ENCODE data around the gene SLAMF1.
"Not testable (repeated sequence)": the region's sequence is repeated elsewhere in the genome, so short reads cannot be mapped to it uniquely, and the experiment has no call there.

The SLAMF1 gene

DNA sequence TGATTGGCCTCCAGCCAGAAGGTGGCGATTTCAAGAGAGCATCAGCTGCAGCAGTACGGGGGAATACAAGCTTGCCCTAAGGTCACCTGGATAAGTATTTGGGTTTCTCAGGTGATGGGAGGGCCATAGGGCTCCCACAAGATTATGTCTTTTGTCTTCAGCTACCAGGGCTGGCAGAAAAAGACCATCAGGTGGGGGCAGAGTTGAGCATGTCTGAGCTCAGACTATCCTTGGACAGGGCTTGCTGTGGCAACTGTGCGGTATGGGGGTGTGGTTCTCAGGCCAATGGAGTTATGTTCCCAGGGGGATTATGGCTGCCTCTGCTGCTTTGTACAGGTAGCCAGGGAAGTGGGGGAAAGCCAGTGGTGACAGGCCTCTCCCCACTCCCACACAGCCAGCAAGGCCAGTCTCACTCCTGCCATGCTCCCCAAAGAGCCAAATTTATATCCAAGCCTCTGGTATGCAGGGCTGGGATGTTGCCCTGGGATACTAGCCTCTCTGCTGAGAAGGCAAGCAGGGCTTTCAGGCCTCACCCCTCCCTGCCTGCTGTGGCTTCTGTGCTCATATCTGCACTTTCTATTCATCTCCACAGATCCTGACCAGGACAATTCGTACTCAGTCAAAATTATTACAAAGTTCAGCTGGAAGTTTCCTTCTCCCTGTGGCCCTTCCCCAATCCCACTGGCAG, 40.9 kb downstream of the SLAMF1 start:
- H3K27ac ChIP-seq (ENCODE audit: low read length) = no peak overlapping the region
- H3K4me3 ChIP-seq (ENCODE audit: low read length) = no peak overlapping the region
- no peak overlapping the region for H3K9ac ChIP-seq (ENCODE audit: low read length)
- no peaks in the 10 kb centered on the region for H3K27me3 ChIP-seq (ENCODE audit: control insufficient read depth, insufficient read depth, low read length)
- no peaks in the 10 kb centered on the region for H3K36me3 ChIP-seq (ENCODE audit: control insufficient read depth, low read depth, low read length)
- peaks cover under 1% of the 10 kb centered on the region for H3K9me3 ChIP-seq (ENCODE audit: control insufficient read depth, low read depth, low read length)
- no peaks in the 10 kb centered on the region for H3K4me1 ChIP-seq (ENCODE audit: control insufficient read depth, low read depth, low read length)

DNA sequence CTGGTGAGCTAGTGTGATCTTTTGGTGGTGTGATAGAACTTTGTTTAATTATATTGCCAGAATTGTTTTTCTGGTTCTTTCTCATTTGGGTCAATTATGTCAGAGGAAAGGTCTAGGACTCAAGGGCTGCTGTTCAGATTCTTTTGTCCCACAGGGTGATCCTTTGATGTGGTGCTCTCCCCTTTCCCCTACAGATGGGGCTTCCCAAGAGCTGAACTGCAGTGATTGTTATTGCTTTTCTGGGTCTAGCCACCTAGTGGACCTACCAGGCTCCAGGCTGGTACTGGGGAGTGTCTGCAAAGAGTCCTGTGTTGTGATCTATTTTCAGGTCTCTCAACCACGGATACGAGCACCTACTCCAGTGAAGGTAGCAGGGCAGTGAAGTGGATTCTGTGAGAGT, 41.6 kb downstream of the SLAMF1 start:
- Histone ChIP-seq H3K36me3 (ENCODE audit: control insufficient read depth, low read depth, low read length) (no peaks in the 10 kb centered on the region), H3K27me3 (ENCODE audit: control insufficient read depth, insufficient read depth, low read length) (no peaks in the 10 kb centered on the region), H3K27ac (ENCODE audit: low read length) (no peak overlapping the region), H3K9me3 (ENCODE audit: control insufficient read depth, low read depth, low read length) (peaks cover 2% of the 10 kb centered on the region), H3K4me3 (ENCODE audit: low read length) (no peak overlapping the region), H3K9ac (ENCODE audit: low read length) (no peak overlapping the region), H3K4me1 (ENCODE audit: control insufficient read depth, low read depth, low read length) (no peaks in the 10 kb centered on the region)

DNA sequence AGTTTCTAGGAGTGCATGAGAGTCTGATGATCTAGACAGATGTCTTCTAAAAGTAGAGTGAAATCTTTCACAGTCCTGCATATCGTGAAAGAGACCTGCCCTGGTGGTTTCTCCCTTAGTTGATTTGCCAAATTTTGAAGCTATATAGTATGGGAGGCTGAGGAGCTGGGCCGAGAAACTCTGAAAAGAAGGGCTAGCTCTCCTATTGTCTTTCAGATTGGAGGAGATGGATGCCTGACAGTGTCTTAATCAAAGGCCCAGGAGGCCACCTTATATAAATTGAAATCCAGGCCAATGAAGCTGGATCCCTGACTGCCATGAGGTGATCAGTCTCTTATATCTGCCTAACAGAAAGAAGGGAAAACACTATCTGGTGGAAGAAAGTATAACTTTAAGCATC, 49.1 kb downstream of the SLAMF1 start:
- Histone ChIP-seq H3K4me1 (ENCODE audit: control insufficient read depth, low read depth, low read length) (peaks cover 4% of the 10 kb centered on the region), H3K27ac (ENCODE audit: low read length) (no peak overlapping the region), H3K9me3 (ENCODE audit: control insufficient read depth, low read depth, low read length) (peaks cover 2% of the 10 kb centered on the region), H3K9ac (ENCODE audit: low read length) (no peak overlapping the region), H3K36me3 (ENCODE audit: control insufficient read depth, low read depth, low read length) (no peaks in the 10 kb centered on the region), H3K4me3 (ENCODE audit: low read length) (no peak overlapping the region), H3K27me3 (ENCODE audit: control insufficient read depth, insufficient read depth, low read length) (no peaks in the 10 kb centered on the region)

DNA sequence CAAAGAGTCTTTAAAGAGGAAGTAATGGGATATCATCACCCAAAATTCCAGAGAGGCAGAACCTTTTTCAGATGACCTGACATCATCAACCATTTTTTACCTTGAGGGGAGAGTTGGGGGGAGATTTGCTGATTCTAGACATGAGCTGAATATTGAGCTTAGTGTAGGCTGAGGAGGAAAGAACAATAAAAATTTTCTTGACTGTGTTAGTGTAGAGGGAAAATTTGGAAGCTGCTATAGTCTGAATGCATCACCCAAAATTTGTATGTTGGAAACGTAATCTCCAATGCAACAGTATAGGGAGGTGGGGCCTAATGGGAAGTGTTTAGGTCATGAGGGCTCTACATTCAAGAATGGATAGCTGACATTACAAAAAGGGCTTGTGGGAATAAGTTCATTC, 49.8 kb downstream of the SLAMF1 start:
- no peaks in the 10 kb centered on the region for H3K36me3 ChIP-seq (ENCODE audit: control insufficient read depth, low read depth, low read length)
- H3K4me1 ChIP-seq (ENCODE audit: control insufficient read depth, low read depth, low read length) = peaks cover 4% of the 10 kb centered on the region
- no peak overlapping the region for H3K27ac ChIP-seq (ENCODE audit: low read length)
- H3K9me3 ChIP-seq (ENCODE audit: control insufficient read depth, low read depth, low read length) = peaks cover 2% of the 10 kb centered on the region
- H3K27me3 ChIP-seq (ENCODE audit: control insufficient read depth, insufficient read depth, low read length) = no peaks in the 10 kb centered on the region
- no peak overlapping the region for H3K4me3 ChIP-seq (ENCODE audit: low read length)
- H3K9ac ChIP-seq (ENCODE audit: low read length) = no peak overlapping the region

DNA sequence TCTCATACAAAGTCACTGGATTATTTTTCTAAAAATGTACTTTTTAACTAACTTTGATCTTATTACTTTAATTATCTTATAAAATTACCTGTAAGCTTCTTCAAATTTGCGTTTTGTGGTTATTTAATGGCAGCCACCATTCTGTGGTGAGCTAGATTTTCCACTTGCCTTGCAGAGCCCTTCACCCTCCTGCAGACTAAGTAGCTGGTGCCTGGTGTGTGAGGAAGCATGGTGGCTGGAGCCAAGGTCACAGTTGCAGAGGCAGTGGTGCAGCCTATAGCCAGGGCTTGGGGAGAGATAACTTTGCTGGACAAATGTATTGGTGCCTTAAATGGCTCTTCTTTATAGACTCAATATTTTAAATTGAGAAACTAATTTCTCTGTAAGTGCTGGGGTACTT, 56.4 kb downstream of the SLAMF1 start:
- no peaks in the 10 kb centered on the region for H3K9me3 ChIP-seq (ENCODE audit: control insufficient read depth, low read depth, low read length)
- H3K27me3 ChIP-seq (ENCODE audit: control insufficient read depth, insufficient read depth, low read length) = no peaks in the 10 kb centered on the region

DNA sequence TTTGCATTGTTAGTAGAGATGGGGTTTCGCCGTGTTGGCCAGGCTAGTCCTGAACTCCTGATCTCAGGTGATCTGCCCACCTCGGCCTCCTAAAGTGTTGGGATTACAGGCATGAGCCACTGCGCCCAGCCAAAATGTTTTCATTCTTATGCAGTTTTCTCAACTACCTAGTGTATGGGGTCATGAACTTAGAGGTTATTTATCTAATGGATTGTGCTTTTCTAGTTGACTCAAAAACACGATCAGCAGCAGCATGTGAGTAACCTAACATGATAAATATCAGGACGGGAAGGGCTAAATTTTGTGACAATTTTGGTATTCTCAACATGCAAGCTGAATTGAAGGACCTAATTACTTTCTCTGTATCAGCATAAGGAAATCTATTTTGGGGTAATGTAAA, 58.4 kb downstream of the SLAMF1 start:
- Histone ChIP-seq H3K27me3 (ENCODE audit: control insufficient read depth, insufficient read depth, low read length) (no peaks in the 10 kb centered on the region), H3K36me3 (ENCODE audit: control insufficient read depth, low read depth, low read length) (no peaks in the 10 kb centered on the region), H3K27ac (ENCODE audit: low read length) (no peak overlapping the region), H3K9me3 (ENCODE audit: control insufficient read depth, low read depth, low read length) (no peaks in the 10 kb centered on the region), H3K9ac (ENCODE audit: low read length) (no peak overlapping the region), H3K4me3 (ENCODE audit: low read length) (no peak overlapping the region), H3K4me1 (ENCODE audit: control insufficient read depth, low read depth, low read length) (no peaks in the 10 kb centered on the region)

More for the DNA sequence above, 56.4 kb downstream of the SLAMF1 start:
- no peaks in the 10 kb centered on the region for H3K4me1 ChIP-seq (ENCODE audit: control insufficient read depth, low read depth, low read length)
- no peak overlapping the region for H3K9ac ChIP-seq (ENCODE audit: low read length)
- H3K27ac ChIP-seq (ENCODE audit: low read length) = no peak overlapping the region
- H3K4me3 ChIP-seq (ENCODE audit: low read length) = no peak overlapping the region
- no peaks in the 10 kb centered on the region for H3K36me3 ChIP-seq (ENCODE audit: control insufficient read depth, low read depth, low read length)

DNA sequence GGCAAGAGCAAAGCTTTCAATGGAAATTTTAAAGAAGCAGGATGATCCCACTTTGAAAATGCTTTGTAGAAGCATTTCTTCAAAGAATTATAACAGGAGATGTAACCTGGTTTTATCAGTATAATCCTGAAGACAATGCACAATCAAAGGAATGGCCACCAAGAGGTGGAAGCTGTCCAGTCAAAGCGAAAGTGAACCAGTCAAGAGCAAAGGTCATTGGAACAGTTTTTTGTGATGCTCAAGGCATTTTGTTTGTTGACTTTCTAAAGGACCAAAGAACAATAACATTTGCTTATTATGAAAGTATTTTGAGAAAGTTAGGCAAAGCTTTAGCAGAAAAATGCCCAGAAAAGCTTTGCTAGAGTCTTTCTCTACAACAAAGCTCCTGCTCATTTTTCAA, 62.1 kb downstream of the SLAMF1 start:
- no peak overlapping the region for H3K9ac ChIP-seq (ENCODE audit: low read length)
- H3K27ac ChIP-seq (ENCODE audit: low read length) = no peak overlapping the region
- H3K27me3 ChIP-seq (ENCODE audit: control insufficient read depth, insufficient read depth, low read length) = no peaks in the 10 kb centered on the region
- H3K4me1 ChIP-seq (ENCODE audit: control insufficient read depth, low read depth, low read length) = no peaks in the 10 kb centered on the region
- no peak overlapping the region for H3K4me3 ChIP-seq (ENCODE audit: low read length)
- H3K36me3 ChIP-seq (ENCODE audit: control insufficient read depth, low read depth, low read length) = no peaks in the 10 kb centered on the region
- no peaks in the 10 kb centered on the region for H3K9me3 ChIP-seq (ENCODE audit: control insufficient read depth, low read depth, low read length)

DNA sequence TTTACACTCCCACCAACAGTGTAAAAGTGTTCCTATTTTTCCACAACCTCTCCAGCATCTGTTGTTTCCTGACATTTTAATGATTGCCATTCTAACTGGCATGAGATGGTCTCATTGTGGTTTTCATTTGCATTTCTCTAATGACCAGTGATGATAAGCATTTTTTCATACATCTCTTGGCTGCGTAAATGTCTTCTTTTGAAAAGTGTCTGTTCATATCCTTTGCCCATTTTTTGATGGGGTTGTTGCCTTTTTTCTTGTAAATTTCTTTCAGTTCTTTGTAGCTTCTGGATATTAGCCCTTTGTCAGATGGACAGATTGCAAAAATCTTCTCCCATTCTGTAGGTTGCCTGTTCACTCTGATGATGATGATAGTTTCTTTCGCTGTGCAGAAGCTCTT, 63.9 kb downstream of the SLAMF1 start:
- not testable (repeated sequence) for H3K36me3 ChIP-seq (ENCODE audit: control insufficient read depth, low read depth, low read length); H3K4me1 ChIP-seq (ENCODE audit: control insufficient read depth, low read depth, low read length); H3K27me3 ChIP-seq (ENCODE audit: control insufficient read depth, insufficient read depth, low read length); H3K9me3 ChIP-seq (ENCODE audit: control insufficient read depth, low read depth, low read length); H3K27ac ChIP-seq (ENCODE audit: low read length); H3K4me3 ChIP-seq (ENCODE audit: low read length); H3K9ac ChIP-seq (ENCODE audit: low read length)

DNA sequence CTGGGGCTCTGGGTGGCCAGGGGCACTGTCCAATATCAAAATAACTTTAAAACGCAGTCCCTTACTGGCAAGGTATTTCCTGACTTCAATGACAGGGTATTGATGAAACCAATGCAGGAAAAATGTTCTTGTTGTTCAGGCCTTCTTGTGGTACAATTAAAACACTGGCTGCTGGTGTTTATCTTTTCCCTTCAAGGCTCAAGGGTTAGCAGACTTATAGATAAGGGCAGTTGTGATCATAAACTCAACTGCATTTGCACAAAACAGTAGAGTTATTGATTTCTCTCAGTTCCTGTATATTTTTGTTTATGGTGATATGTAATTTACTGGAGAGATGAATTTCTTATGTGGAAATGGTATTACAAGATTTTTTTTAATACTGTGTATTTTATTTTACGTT, 64.9 kb downstream of the SLAMF1 start:
- H3K27ac ChIP-seq (ENCODE audit: low read length) = no peak overlapping the region
- H3K4me3 ChIP-seq (ENCODE audit: low read length) = no peak overlapping the region
- no peak overlapping the region for H3K9ac ChIP-seq (ENCODE audit: low read length)
- H3K9me3 ChIP-seq (ENCODE audit: control insufficient read depth, low read depth, low read length) = no peaks in the 10 kb centered on the region
- no peaks in the 10 kb centered on the region for H3K36me3 ChIP-seq (ENCODE audit: control insufficient read depth, low read depth, low read length)
- H3K4me1 ChIP-seq (ENCODE audit: control insufficient read depth, low read depth, low read length) = no peaks in the 10 kb centered on the region
- H3K27me3 ChIP-seq (ENCODE audit: control insufficient read depth, insufficient read depth, low read length) = no peaks in the 10 kb centered on the region

DNA sequence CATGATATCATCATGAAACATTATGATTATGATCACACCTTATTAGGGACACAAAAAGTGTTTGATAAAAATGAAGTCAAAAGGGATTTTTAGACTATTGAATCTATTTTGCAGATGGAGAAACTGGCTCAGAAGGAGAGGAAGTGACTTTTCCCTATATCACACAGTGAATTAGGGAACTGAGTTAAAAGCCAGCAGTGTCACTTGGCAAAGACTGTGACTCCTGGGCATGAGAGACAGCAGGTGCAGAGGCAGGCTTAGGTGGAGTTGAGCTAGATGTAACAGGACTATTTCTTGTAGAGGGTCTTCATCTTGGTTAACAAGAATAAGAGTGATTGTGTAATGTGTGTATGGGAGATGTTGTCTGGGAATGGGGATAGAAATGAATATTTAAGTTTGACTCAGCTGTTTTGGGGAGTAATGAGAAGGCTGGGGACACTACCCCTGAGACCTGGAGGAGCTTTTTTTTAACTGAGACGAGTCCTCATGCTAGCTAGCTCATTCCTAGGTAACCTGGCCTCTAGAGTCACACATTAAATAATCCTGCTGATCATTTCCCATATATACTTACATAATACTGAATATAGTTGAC, 66.5 kb downstream of the SLAMF1 start:
- Histone ChIP-seq H3K9me3 (ENCODE audit: control insufficient read depth, low read depth, low read length) (no peaks in the 10 kb centered on the region), H3K27ac (ENCODE audit: low read length) (no peak overlapping the region)

DNA sequence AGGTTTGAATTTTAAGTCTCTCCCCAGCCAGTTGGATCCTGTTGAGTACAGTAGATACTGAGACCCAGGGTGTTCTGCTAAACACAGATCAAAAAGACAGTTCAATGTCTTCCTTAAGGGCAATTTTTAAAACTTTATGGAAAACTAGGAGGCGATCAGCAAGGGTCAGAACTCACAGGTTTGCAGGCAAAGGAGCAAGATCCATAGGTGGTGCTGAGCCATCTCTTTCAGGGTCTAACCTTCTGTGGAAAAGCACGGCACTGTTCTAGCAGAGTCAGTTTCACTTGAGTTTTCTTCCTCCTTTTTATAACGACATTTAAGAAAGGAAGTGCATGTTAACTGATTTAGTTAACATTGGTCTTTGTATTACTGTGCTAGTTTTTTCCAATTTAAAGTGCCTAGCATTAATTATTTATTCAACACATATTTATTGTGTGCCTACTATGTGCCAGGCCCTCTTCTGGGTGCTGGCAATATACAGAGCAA, 67.6 kb downstream of the SLAMF1 start, which contains the start of gene CD84:
CD84 (minus strand) TSS at position 281 of the 486 bp plus-strand sequence; CDS start at position 222, 59 bp downstream.
- no peaks in the 10 kb centered on the region for H3K9me3 ChIP-seq (ENCODE audit: control insufficient read depth, low read depth, low read length)
- H3K36me3 ChIP-seq (ENCODE audit: control insufficient read depth, low read depth, low read length) = no peaks in the 10 kb centered on the region
- no peak within 1 kb of the TSS for H3K9ac ChIP-seq (ENCODE audit: low read length)
- H3K4me3 ChIP-seq (ENCODE audit: low read length) = no peak within 1 kb of the TSS
- H3K4me1 ChIP-seq (ENCODE audit: control insufficient read depth, low read depth, low read length) = no peaks in the 10 kb centered on the region
- no peaks in the 10 kb centered on the region for H3K27me3 ChIP-seq (ENCODE audit: control insufficient read depth, insufficient read depth, low read length)
- H3K27ac ChIP-seq (ENCODE audit: low read length) = no peak within 1 kb of the TSS

More for the DNA sequence above, 66.5 kb downstream of the SLAMF1 start:
- H3K4me3 ChIP-seq (ENCODE audit: low read length) = no peak overlapping the region
- H3K9ac ChIP-seq (ENCODE audit: low read length) = no peak overlapping the region
- no peaks in the 10 kb centered on the region for H3K4me1 ChIP-seq (ENCODE audit: control insufficient read depth, low read depth, low read length)
- no peaks in the 10 kb centered on the region for H3K36me3 ChIP-seq (ENCODE audit: control insufficient read depth, low read depth, low read length)
- no peaks in the 10 kb centered on the region for H3K27me3 ChIP-seq (ENCODE audit: control insufficient read depth, insufficient read depth, low read length)
